ENCODE results near the gene ABCC5.
"Not testable (repeated sequence)": the region's sequence is repeated elsewhere in the genome, so short reads cannot be mapped to it uniquely, and the experiment has no call there.

ABCC5 gene

DNA sequence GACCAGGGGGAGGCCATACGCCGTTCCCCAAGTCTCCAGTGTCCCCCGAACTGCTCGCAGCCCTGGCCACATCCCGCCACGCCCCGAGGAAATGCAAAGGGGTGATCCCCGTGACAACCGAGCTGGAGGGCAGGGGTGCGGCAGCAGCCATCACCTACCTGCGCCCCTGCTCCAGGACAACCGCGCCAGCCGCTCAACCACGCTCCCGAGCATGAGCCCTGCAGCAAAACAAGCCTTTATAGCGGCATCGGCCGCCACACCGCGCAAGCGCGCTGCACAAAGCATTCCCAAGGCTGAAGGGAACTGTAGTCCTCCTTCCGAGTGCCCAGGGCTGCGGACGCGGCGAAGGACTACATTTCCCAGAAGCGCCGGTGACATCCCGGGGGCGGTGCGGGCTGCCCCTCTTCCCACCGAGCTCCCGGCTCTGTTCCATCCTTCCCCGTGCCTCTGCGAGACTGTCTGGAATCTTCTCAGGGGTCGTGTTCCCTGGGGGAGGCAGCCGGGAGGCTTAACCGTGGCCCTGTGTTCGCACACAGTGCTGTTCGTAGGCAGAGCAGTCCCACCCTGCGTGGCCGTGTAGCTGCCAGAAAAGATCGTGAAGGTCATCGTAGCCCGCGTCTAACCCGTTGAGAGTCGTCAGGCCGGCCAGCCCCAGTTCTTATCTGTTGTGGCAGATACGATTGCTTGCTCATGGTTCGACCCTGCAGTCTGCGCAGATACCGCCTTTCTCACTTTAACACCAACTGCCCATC is at the start of gene ABCC5:
Gene ABCC5 (minus strand): TSS at position 213 of the 752 bp plus-strand sequence. CDS start 3,492 bp downstream, outside the sequence.
- peak; percentile 64 to 77 for DNase-seq (ENCODE audit: extremely low read depth in 1 of 2, low read depth in 1 of 2)

DNA sequence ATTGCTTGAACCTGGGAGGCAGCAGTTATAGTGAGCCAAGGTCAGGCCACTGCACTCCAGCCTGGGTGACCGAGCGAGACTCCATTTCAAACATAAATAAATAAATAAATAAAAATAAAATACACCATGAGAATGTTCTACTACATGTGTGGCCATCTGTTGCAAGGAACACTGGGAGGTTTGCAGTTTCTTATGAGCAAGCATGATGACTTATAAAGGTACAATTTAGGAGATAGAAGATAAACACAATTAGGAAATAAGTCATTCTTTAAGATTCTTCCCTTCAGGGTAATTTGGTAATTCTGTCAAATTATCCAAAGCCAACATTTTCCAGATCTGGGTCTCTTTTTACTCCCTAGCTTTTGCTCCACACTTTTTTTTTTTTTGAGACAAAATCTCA is 48.5 kb upstream of the ABCC5 start:
- DNase-seq (ENCODE audit: extremely low read depth in 1 of 2, low read depth in 1 of 2): no peak

DNA sequence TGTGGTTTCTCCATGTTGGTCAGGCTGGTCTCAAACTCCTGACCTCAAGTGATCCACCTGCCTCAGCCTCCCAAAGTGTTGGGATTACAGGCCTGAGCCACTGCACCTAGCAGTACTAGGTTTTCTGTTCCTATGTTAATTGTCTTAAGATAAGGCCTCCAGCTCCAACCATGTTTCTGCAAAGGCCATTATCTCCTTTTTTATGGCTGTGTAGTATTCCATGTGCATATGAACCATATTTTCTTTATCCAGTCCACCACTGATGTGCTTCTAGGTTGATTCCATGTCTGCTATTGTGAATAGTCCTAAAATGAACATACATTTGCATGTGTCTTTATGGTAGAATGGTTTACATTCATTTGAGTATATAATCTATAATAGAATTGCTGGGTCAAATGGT is 45.0 kb upstream of the ABCC5 start:
- DNase-seq (ENCODE audit: extremely low read depth in 1 of 2, low read depth in 1 of 2): no peak

DNA sequence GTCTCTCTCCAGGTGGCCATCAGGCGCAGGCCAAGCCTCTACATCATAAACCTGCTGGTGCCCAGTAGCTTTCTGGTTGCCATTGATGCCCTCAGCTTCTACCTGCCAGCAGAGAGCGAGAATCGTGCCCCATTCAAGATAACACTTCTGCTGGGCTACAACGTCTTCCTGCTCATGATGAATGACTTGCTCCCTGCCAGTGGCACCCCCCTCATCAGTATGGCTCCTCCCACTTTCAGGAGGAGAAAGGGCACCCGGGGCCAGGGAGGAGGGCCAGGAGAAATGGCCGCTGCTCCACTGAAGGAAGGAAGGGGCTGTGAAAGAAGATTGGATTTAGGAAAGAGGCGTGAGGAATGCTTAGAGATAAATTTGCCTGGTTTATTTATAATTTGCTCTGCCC is 41.7 kb upstream of the ABCC5 start:
- DNase-seq (ENCODE audit: extremely low read depth in 1 of 2, low read depth in 1 of 2): no peak

DNA sequence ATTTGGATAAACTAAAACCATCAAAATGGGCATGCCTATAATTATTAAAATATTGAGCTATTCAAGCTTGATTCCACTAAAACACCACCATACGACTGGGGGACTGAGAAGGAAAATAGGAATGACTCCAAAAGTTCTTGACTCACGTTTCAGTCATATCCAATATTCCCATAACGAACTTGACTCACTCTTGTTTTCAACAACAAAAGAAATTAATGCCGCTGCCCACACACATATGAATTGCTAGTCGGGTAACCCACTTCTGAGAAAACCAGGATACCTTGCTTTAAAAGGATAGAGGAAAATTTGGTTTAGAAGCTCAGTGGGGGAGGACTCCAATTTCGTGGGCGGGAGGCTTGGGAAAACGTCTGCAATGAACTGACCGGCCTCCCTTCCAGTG is 40.3 kb upstream of the ABCC5 start:
- no peak for DNase-seq (ENCODE audit: extremely low read depth in 1 of 2, low read depth in 1 of 2)

DNA sequence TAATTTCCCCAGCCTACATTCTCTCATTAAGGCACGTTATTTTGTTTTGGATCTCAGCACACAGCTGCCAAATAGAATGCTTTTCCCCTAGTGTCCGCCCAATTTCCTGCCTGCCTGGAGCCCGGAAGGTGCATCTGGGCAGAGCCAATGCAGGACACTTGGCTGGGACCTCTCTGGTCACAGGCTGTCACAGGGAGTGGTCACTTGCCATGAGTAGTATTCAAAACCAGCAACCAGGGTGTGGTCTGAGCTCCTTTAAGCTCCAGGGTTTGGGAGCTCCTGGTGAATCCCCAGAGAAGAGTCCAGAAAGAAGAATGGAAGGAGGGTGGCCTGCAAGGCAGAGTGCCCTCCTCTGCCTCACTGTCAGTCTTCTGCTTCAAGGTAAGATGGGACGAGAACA is 35.1 kb upstream of the ABCC5 start, which contains the start of gene HTR3C:
Gene HTR3C (plus strand): TSS at position 281 of the 400 bp plus-strand sequence. CDS start 34 bp downstream, at position 315.
- no peak for DNase-seq (ENCODE audit: extremely low read depth in 1 of 2, low read depth in 1 of 2)

DNA sequence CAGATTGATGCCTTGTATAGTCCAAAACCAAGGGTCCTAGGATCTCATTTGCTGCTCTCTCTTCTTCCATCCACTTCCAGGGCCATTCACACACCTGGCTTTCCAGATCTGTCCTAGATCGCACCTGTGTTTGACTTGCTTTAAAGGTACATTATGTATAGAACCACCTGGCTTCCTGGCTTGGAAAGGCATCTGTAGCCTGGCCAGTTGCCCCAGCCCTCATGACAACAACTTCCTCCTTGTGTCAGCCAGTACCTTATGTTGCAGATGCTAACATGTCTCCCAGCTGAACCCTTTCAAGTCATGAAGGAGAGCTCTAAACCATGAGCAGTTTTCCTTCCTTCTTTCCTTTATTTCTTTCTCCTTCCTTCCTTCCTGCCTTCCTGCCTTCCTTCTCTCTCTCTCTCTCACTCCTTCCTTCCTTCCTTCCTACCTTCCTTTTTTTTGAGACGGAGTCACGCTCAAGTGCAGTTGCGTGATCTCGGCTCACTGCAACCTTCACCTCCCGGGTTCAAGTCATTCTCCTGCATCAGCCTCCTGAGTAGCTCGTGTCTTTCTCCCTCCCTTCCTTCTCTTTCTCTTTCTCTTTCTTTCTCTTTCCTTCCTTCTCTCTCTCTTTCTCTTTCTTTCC is 32.6 kb upstream of the ABCC5 start:
- no peak for DNase-seq (ENCODE audit: extremely low read depth in 1 of 2, low read depth in 1 of 2)

DNA sequence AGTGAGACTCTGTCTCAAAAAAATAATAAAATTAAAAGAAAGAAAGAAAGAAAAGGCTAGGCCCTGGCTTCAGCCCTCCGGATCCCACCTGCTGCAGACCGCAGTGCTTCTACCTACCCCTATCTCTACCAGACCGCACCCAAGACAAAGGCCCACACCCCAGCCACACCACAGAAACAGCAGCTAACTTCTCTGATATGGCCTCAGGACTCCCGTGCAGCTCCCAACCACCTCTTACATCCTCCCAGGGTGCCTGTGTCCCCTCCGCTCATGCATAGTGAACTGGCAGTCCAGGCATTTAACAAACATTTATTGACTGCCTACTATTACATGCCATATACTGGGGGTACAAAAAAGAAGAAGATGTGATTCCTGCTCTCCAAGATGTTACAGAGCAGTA is 28.3 kb upstream of the ABCC5 start:
- no peak for DNase-seq (ENCODE audit: extremely low read depth in 1 of 2, low read depth in 1 of 2)

DNA sequence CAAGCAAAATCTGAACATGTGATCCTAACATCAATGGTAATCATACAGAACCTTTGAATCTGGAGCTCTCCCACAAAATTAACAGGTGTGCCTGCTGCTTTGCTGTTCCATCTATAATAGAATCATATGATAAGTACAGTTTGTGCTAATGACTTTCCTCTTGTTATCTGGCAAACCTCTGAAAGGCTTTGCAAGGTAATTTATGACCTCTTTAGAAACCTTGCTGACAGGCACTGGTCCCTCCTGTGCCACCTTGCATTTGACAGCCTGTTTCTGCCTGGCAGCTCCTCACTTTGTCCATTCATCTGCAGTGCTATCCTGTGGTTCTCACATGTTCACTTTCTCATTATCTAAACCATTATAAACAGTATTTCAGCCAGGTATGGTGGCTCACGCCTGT is 24.9 kb upstream of the ABCC5 start:
- no peak for DNase-seq (ENCODE audit: extremely low read depth in 1 of 2, low read depth in 1 of 2)

DNA sequence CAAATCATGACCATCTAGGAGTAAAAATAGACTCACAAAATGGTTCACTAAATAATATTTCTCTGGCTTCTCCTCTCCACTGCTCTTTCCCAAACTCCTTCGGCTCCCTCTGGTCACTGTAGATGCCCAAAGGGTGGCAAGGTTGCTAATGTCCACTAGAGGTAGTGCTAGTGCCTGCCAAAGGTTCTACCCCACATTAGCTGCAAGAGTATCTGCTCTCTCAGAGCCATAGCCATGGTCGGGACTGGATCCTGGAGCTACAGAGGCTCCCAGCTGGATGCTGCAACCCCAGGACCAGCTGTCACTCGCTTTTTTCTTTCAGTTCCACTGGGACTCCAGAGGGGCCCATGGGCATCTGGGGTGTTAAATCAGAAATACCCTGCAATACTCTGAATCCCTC is 22.3 kb upstream of the ABCC5 start:
- no peak for DNase-seq (ENCODE audit: extremely low read depth in 1 of 2, low read depth in 1 of 2)

DNA sequence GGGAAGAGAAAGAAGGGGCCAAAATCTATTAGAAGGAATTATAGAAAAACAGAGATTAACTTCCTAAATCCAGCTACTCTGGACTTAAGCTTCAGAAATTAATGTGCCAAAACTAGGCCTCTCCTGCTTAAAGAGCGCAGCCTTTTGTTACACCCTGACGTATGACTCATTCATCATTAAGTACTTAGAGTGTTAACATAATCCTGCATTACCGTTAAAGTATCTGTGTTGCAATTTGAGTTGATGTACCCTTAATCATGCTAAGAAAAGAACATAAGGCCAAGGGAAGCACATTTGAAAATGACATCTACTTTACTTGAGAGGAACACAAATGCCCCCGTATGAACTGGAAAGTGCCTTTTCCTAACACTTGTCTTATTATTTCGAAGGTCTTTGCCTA is 21.7 kb upstream of the ABCC5 start:
- DNase-seq (ENCODE audit: extremely low read depth in 1 of 2, low read depth in 1 of 2): no peak

DNA sequence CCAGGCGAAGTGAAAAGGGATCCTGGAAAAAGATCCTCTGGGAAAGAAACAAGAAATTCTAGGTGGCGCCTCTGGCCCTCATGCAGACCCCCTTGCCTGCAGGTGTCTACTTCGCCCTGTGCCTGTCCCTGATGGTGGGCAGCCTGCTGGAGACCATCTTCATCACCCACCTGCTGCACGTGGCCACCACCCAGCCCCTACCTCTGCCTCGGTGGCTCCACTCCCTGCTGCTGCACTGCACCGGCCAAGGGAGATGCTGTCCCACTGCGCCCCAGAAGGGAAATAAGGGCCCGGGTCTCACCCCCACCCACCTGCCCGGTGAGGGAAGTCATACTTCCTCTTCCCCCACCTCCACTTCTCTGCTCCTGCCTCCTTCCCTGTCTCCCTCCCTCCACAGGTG is 20.6 kb upstream of the ABCC5 start:
- not testable (repeated sequence) for DNase-seq (ENCODE audit: extremely low read depth in 1 of 2, low read depth in 1 of 2)

DNA sequence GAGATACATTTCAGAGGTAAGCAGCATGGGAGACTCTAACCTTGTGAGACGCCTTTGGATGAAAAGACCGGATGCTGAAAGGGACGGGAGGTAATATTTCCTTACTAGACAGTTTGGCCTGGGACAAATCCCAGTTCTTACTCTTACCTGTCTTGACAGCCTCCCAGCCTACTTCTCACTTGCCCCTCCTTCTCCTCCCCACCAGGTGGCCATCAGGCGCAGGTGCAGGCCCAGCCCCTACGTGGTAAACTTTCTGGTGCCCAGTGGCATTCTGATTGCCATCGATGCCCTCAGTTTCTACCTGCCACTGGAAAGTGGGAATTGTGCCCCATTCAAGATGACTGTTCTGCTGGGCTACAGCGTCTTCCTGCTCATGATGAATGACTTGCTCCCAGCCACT is 20.1 kb upstream of the ABCC5 start:
- DNase-seq (ENCODE audit: extremely low read depth in 1 of 2, low read depth in 1 of 2): no peak

DNA sequence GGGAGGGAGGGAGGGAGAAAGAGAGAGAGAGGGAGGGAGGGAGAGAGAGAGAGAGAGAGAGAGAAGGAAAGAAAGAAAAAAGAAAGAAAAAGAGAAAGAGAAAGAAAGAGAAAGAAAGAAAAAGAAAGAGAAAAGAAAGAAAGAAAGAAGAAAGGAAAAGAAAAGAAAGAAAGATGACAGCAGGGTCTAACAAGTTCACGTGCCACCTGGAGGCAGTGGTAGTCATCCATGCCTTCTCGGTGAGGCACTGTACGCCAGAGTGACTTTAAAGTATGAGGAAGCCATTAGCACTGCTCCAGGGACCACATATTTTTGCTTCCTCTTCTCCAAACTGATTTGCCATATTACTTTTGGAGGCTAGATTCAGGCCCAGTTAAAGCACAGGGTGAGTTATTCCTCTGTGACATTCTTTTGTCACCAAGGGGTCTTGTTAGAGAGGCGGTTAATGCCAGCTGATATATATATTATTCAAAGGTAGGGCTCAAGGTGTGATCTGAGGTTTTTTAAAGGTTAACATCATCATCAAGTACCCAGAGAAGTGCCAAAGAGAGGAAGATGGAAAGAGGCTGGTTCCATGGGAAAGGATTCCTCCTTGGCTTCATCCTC is 13.6 kb upstream of the ABCC5 start, which contains the start of gene HTR3D:
Gene HTR3D (plus strand): TSS at position 556 of the 606 bp plus-strand sequence. CDS start 0 bp downstream, at position 556.
- DNase-seq (ENCODE audit: extremely low read depth in 1 of 2, low read depth in 1 of 2): no peak

DNA sequence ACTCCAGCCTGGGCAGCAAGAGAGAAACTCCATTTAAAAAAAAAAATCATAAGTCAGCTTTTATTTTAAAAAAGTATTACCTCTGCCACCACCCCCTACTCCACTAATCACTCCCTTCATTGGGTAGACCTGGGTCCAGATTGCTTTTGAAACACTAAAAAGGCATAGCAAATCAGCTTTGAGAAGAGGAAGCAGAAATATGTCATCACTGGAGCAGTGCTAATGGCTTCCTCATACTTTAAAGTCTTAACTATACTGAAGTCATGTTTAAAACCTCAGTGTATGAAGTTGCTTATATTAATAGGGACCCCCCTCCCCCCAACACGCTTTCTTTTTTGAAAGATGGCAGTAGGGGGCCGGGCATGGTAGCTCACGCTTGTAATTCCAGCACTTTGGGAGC is 12.9 kb upstream of the ABCC5 start:
- no peak for DNase-seq (ENCODE audit: extremely low read depth in 1 of 2, low read depth in 1 of 2)

DNA sequence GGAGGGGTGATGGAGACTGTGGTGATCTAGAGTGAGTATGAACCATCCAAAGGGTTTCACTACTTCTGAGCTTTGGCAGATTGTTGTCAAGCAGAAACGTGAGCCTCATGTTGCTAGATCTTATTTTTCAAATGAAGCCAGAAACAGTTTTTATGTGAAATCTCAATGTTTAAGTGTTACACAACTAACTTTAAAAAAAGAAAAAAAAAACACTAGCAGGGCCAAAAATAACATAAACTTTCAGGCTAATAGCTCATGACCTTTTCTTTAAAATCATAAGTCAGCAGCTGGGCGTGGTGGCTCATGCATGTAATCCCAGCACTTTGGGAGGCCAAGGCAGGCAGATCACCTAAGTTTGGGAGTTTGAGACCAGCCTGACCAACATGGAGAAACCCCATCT is 11.8 kb upstream of the ABCC5 start:
- no peak for DNase-seq (ENCODE audit: extremely low read depth in 1 of 2, low read depth in 1 of 2)

DNA sequence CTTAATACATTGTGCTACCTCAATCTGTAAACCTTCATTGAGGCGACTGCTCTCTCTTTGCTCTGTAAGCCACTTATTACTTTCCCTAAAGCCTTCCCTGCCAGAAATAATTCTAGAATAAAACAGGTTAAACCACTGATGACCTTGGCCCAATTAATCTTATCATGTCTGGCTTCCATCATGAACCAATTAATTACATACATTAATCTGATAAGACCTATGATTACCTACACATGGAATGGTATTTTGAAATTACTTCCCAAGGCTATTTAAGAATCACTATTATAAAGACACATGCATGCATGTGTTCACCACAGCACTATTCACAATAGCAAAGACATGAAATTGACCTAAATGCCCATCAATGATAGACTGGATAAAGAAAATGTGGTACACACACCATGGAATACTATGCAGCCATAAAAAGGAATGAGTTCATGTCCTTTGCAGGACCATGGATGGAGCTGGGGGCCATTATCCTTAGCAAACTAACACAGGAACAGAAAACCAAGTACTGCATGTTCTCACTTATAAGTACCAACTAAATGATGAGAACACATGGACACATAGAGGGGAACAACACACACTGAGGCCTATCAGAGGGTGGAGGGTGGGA is 10.7 kb upstream of the ABCC5 start:
- DNase-seq (ENCODE audit: extremely low read depth in 1 of 2, low read depth in 1 of 2): not testable (repeated sequence)

DNA sequence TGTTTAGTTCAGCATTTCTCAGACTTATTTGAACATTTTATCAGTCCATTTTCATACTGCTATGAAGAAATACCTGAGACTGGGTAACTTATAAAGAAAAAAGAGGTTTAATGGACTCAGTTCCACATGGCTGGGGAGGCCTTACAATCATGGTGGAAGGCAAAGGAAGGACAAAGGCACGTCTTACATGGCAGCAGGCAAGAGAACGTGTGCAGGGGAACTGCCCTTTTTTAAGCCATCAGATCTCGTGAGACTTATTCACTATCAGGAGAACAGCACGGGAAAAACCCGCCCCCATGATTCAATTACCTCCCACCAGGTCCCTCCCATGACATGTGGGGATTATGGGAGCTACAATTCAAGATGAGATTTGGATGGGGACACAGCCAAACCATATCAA is 7.6 kb upstream of the ABCC5 start:
- DNase-seq (ENCODE audit: extremely low read depth in 1 of 2, low read depth in 1 of 2): not testable (repeated sequence)

DNA sequence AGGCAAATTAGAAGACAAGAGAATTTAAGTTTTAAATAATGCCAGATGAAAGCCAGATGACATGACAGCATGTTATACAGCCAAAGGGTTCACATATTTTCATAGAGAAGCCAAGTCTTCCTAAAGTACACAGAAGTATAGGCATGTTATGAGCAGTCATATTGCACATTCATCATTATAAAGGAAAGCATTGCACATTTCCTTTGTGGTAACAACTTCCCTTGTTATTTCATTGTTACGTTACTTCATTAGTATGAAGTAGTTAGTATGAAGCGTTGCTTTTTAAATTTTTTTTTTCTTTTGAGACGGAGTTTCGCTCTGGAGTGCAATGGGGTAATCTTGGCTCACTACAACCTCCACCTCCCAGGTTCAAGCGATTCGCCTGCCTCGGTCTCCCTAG is 4.6 kb upstream of the ABCC5 start:
- no peak for DNase-seq (ENCODE audit: extremely low read depth in 1 of 2, low read depth in 1 of 2)

DNA sequence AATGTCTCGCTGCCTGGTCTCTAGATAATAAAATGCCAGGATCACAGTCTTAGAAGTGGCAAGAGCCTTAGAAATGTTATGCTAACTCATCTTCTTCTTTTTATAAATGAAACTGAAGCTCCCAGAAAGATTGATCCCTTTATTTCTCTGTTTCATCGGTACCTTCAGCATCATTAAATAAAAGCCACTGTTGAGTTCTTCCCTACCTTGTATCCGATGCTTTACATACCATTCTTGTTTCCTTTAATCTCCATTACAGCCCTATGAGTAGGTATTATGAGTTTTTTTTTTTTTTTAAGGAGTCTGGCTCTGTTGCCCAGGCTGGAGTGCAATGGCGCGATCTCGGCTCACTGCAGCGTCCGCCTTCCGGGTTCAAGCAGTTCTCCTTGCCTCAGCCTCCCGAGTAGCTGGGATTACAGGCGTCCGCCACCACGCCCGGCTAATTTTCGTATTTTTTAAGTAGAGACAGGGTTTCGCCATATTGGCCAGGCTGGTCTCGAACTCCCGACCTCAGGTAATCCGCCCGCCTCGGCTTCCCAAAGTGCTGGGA is 815 bp upstream of the ABCC5 start:
- DNase-seq (ENCODE audit: extremely low read depth in 1 of 2, low read depth in 1 of 2): no peak
